Peyer's patch (tissue), 4 donors: Measurements from ENCODE around the gene POU4F2. TPM values are rescaled to one million over a fixed set of nuclear protein-coding genes. Genes with fewer than 3 reads are reported as not detected.
"Not testable (repeated sequence)": the region's sequence is repeated elsewhere in the genome, so short reads cannot be mapped to it uniquely, and the experiment has no call there.

Source experiments
- DNase-seq, 3 donors: peaks; one replicate each; pipeline ENCODE4 v3.0.0-alpha.2; 2017 to 2019
- H3K27ac ChIP-seq, 4 donors: fragments of 200-600 bp; sonication (generic); one replicate each; pipeline ENCODE4 v1.5.1; 2016 to 2019
- H3K27me3 ChIP-seq, 2 donors: fragments of 200-600 bp; sonication (generic); one replicate each; pipeline ENCODE4 v1.5.1; 2019
- H3K36me3 ChIP-seq, 3 donors: fragments of 200-600 bp; sonication (generic); one replicate each; pipeline ENCODE4 v1.5.1; 2016 to 2019
- H3K4me1 ChIP-seq, 4 donors: fragments of 200-600 bp; sonication (generic); one replicate each; pipeline ENCODE4 v1.5.1; 2016 to 2019
- H3K4me3 ChIP-seq, 4 donors: fragments of 200-600 bp; sonication (generic); 1 replicate in 3 of 4; 2 replicates in 1 of 4; pipeline ENCODE4 v1.5.1; 2016 to 2019; ENCODE audit warnings: mild to moderate bottlenecking in 1 of 4
- H3K9me3 ChIP-seq, 4 donors: fragments of 200-600 bp; sonication (generic); one replicate each; pipeline ENCODE4 v1.5.1; 2016 to 2019; ENCODE audit warnings: mild to moderate bottlenecking in 1 of 4
- POLR2A ChIP-seq, 2 donors: fragments of 450-650 bp; IDR thresholded peaks; one replicate each; pipeline ENCODE4 v1.5.1; 2017; ENCODE audit warnings: antibody characterized with exemption in 2 of 2, mild to moderate bottlenecking in 2 of 2, moderate library complexity in 2 of 2
- total RNA-seq, 4 donors: library from RNA; depleted of rRNA; stranded (reverse); fragments of >200 nt; gene quantifications; one replicate each; pipeline ENCODE4 v1.1.0, GENCODE V29; 2016
- TF ChIP-seq, protein P1 (sequence below), 6 experiments: fragments of 450-650 bp in 4 of 6; fragments of 200-600 bp in 2 of 6; sonication (generic) in 1 of 6; IDR thresholded peaks; one replicate each; pipeline ENCODE4 v1.5.1; 2017 to 2019; ENCODE audit warnings: antibody characterized with exemption in 6 of 6, mild to moderate bottlenecking in 3 of 6, moderate library complexity in 1 of 6

The POU4F2 gene
- total RNA-seq, 4 donors from 2014 or later, result not detected

DNA sequence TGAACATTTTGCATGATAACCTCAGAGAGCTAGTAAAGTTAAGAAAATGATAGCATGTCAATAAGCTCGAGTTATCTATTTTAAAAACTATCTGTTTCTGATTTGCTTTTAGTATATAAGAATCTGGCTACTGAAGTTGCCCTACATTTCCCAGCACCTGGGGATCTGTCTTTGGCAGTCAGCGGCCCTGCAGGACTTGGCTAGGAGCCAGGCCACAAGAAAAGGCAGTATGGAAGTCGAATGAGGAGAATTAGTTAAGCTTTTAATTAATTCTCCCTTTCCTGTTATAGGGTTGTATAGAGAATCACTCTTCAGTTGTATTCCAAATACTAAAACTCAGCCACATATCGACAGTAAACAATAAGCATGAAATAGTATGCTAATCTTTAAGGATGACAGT is 22.7 kb downstream of the POU4F2 start:
- H3K9me3 ChIP-seq, result no peaks in the 10 kb centered on the region
- H3K4me3 ChIP-seq, result no peak overlapping the region
- no peak for DNase-seq
- H3K27me3 ChIP-seq, result no peaks in the 10 kb centered on the region
- no peak overlapping the region for H3K27ac ChIP-seq
- no peaks in the 10 kb centered on the region for H3K36me3 ChIP-seq
- TF ChIP-seq, protein P1, sequence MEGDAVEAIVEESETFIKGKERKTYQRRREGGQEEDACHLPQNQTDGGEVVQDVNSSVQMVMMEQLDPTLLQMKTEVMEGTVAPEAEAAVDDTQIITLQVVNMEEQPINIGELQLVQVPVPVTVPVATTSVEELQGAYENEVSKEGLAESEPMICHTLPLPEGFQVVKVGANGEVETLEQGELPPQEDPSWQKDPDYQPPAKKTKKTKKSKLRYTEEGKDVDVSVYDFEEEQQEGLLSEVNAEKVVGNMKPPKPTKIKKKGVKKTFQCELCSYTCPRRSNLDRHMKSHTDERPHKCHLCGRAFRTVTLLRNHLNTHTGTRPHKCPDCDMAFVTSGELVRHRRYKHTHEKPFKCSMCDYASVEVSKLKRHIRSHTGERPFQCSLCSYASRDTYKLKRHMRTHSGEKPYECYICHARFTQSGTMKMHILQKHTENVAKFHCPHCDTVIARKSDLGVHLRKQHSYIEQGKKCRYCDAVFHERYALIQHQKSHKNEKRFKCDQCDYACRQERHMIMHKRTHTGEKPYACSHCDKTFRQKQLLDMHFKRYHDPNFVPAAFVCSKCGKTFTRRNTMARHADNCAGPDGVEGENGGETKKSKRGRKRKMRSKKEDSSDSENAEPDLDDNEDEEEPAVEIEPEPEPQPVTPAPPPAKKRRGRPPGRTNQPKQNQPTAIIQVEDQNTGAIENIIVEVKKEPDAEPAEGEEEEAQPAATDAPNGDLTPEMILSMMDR (IDR thresholded peaks at IDR 0.05), result no peak
- H3K4me1 ChIP-seq, result no peaks in the 10 kb centered on the region

DNA sequence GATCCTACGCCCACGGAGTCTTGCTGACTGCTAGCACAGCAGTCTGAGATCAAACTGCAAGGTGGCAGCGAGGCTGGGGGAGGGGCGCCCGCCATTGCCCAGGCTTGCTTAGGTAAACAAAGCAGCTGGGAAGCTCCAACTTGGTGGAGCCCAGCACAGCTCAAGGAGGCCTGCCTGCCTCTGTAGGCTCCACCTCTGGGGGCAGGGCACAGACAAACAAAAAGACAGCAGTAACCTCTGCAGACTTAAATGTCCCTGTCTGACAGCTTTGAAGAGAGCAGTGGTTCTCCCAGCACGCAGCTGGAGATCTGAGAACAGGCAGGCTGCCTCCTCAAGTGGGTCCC is 25.2 kb downstream of the POU4F2 start:
- not testable (repeated sequence) for DNase-seq, H3K4me3 ChIP-seq, H3K4me1 ChIP-seq, H3K27me3 ChIP-seq, H3K36me3 ChIP-seq, H3K27ac ChIP-seq, H3K9me3 ChIP-seq

DNA sequence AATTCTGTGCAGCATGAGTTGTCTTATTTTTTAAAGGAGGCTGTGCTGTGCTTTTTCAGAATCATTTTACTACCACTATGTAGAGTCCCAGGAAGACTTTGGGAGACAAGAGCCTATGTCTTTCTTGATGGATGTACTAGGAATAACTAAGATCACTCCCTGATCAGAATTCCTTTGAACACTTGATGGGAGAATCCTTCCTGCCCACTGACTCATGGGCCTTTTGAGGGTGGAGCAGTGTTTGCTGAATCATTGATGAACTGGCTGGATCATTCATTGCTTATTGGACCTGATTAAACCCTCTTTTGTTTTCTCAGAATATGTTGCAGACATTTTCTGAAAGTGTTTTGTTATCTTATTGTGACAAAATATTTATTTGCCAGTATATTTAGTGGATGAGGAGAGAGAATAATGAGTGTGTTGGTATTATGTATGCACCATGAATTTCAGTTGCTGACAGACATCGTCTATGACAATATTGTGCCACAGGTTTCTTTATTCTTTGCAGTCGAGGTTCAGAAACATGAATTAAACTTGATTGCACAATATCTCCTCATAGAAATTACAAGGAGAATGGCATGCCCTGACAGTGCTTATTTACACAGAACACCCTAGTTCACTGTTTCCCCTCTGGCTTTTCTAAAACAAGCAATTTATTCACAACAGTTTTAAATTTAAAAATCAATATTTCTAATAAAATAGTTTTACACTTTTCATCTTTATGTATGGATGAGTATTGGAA is 36.3 kb downstream of the POU4F2 start:
- Histone ChIP-seq H3K36me3 (no peaks in the 10 kb centered on the region), H3K27me3 (no peaks in the 10 kb centered on the region), H3K4me3 (no peak overlapping the region), H3K4me1 (no peaks in the 10 kb centered on the region), H3K9me3 (no peaks in the 10 kb centered on the region), H3K27ac (no peak overlapping the region)
- TF ChIP-seq, protein P1 (IDR thresholded peaks at IDR 0.05), result no peak
- TF ChIP-seq POLR2A (IDR thresholded peaks at IDR 0.05), result no peak
- no peak for DNase-seq

Other genes starting within 250 kb of the POU4F2 start
- gene SLC10A7, start 117.0 kb upstream of the POU4F2 start, total RNA-seq, result 10 to 100 TPM; 12.9 to 28.1 (median 19.5) TPM